Loucy (cell line): ENCODE measurements around the gene PCDHGA11.

Experiments used
- H2AFZ ChIP-seq: fragments of 200-600 bp; sonication (generic); 2 replicates; pipeline ENCODE4 v1.6.0; 2016; ENCODE audit warnings: antibody characterized with exemption, mild to moderate bottlenecking, low read length, moderate library complexity
- H3F3A ChIP-seq: fragments of 200-600 bp; 2 replicates; pipeline ENCODE4 v1.6.0; 2016; ENCODE audit warnings: antibody characterized with exemption, low read depth, mild to moderate bottlenecking
- H3K27me3 ChIP-seq: fragments of 200-600 bp; sonication (generic); 2 replicates; pipeline ENCODE4 v1.6.1; 2014; ENCODE audit warnings: low read length, mild to moderate bottlenecking; ENCODE audit not compliant: insufficient read depth, poor library complexity, severe bottlenecking
- H3K36me3 ChIP-seq: fragments of 200-600 bp; sonication (generic); 2 replicates; pipeline ENCODE4 v1.6.1; 2016; ENCODE audit warnings: low read length; ENCODE audit not compliant: insufficient read depth
- H3K4me1 ChIP-seq: fragments of 200-600 bp; sonication (generic); 2 replicates; pipeline ENCODE4 v1.5.1; 2014; ENCODE audit warnings: low read length, mild to moderate bottlenecking; ENCODE audit not compliant: insufficient read depth, poor library complexity, severe bottlenecking
- H3K4me2 ChIP-seq: fragments of 200-600 bp; sonication (generic); 2 replicates; pipeline ENCODE4 v1.6.0; 2014; ENCODE audit warnings: antibody characterized with exemption, low read length, low read depth, mild to moderate bottlenecking; ENCODE audit not compliant: poor library complexity, severe bottlenecking
- H3K4me3 ChIP-seq: fragments of 200-600 bp; sonication (generic); 2 replicates; pipeline ENCODE4 v1.5.1; 2014; ENCODE audit warnings: low read length, mild to moderate bottlenecking, mixed read lengths; ENCODE audit not compliant: poor library complexity, severe bottlenecking
- H3K79me2 ChIP-seq: fragments of 200-600 bp; sonication (generic); 2 replicates; pipeline ENCODE4 v1.6.1; 2014; ENCODE audit warnings: low read length; ENCODE audit not compliant: insufficient read depth
- H3K9ac ChIP-seq: fragments of 200-600 bp; sonication (generic); 2 replicates; pipeline ENCODE4 v1.6.0; 2014; ENCODE audit warnings: mild to moderate bottlenecking, low read depth, low read length, moderate library complexity; ENCODE audit not compliant: poor library complexity, severe bottlenecking
- H3K9me2 ChIP-seq: fragments of 200-600 bp; sonication (generic); replicated peaks from 2 replicates; pipeline ENCODE4 v1.6.1; 2016; ENCODE audit warnings: low read depth, low read length, mixed read lengths
- H3K9me3 ChIP-seq: fragments of 200-600 bp; sonication (generic); 2 replicates; pipeline ENCODE4 v1.6.1; 2014; ENCODE audit warnings: mild to moderate bottlenecking, antibody characterized with exemption, low read length, low read depth; ENCODE audit not compliant: insufficient read depth
- H4K20me1 ChIP-seq: fragments of 200-600 bp; sonication (generic); 2 replicates; pipeline ENCODE4 v1.6.0; 2014; ENCODE audit warnings: antibody characterized with exemption, low read length, mild to moderate bottlenecking; ENCODE audit not compliant: insufficient read depth, poor library complexity, severe bottlenecking
- EZH2phosphoT487 ChIP-seq: fragments of 200-600 bp; IDR thresholded peaks from 2 replicates; pipeline ENCODE4 v1.6.1; 2018; ENCODE audit warnings: antibody characterized with exemption, mild to moderate bottlenecking, moderate library complexity, borderline replicate concordance
- TF ChIP-seq, protein P1 (sequence below): fragments of 200-600 bp; sonication (generic); conservative IDR thresholded peaks from 2 replicates; pipeline ENCODE4 v1.5.1; 2014; ENCODE audit warnings: mild to moderate bottlenecking, antibody characterized with exemption, low read length

PCDHGA11 gene

DNA sequence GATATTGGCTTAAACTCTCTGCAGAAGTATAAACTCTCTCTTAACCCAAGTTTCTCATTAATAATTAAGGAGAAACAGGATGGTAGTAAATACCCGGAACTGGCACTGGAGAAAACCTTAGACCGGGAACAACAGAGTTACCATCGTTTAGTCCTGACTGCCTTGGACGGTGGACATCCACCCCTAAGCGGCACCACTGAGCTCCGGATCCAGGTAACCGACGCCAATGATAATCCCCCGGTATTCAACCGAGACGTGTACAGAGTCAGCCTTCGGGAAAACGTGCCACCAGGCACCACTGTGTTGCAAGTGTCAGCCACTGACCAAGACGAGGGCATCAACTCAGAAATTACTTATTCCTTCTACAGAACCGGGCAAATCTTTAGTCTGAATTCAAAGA is 22.2 kb upstream of the PCDHGA11 start:
- H3K4me2 ChIP-seq: no peak overlapping the region
- no peaks in the 10 kb centered on the region for H3K27me3 ChIP-seq
- no peak overlapping the region for H3K9ac ChIP-seq
- no peak for TF ChIP-seq EZH2phosphoT487
- TF ChIP-seq, protein P1, sequence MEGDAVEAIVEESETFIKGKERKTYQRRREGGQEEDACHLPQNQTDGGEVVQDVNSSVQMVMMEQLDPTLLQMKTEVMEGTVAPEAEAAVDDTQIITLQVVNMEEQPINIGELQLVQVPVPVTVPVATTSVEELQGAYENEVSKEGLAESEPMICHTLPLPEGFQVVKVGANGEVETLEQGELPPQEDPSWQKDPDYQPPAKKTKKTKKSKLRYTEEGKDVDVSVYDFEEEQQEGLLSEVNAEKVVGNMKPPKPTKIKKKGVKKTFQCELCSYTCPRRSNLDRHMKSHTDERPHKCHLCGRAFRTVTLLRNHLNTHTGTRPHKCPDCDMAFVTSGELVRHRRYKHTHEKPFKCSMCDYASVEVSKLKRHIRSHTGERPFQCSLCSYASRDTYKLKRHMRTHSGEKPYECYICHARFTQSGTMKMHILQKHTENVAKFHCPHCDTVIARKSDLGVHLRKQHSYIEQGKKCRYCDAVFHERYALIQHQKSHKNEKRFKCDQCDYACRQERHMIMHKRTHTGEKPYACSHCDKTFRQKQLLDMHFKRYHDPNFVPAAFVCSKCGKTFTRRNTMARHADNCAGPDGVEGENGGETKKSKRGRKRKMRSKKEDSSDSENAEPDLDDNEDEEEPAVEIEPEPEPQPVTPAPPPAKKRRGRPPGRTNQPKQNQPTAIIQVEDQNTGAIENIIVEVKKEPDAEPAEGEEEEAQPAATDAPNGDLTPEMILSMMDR: no peak
- H4K20me1 ChIP-seq: no peaks in the 10 kb centered on the region
- H3K4me1 ChIP-seq: no peaks in the 10 kb centered on the region
- no peaks in the 10 kb centered on the region for H3K36me3 ChIP-seq
- no peak overlapping the region for H2AFZ ChIP-seq
- H3K4me3 ChIP-seq: no peak overlapping the region
- no peaks in the 10 kb centered on the region for H3K9me2 ChIP-seq
- H3K79me2 ChIP-seq: no peaks in the 10 kb centered on the region
- no peaks in the 10 kb centered on the region for H3K9me3 ChIP-seq
- H3F3A ChIP-seq: no peaks in the 10 kb centered on the region

DNA sequence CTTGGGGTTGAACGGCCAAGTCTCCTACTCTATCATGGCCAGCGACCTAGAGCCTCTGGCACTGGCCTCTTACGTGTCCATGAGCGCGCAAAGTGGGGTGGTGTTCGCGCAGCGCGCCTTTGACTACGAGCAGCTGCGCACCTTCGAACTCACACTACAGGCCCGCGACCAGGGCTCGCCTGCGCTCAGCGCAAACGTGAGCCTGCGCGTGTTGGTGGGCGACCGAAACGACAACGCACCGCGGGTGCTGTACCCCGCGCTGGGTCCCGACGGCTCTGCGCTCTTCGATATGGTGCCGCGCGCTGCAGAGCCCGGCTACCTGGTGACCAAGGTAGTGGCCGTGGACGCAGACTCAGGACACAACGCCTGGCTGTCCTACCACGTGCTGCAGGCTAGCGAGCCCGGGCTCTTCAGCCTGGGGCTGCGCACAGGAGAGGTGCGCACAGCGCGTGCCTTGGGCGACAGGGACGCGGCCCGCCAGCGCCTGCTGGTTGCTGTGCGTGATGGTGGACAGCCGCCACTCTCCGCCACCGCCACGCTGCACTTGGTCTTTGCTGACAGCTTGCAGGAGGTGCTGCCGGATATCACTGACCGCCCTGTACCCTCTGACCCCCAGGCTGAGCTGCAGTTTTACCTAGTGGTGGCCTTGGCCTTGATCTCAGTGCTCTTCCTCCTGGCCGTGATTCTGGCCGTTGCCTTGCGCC is 21.1 kb upstream of the PCDHGA11 start:
- H3K9me2 ChIP-seq: no peaks in the 10 kb centered on the region
- no peak for TF ChIP-seq EZH2phosphoT487
- TF ChIP-seq, protein P1: no peak
- H3K9ac ChIP-seq: no peak overlapping the region
- no peak overlapping the region for H3K4me3 ChIP-seq
- no peaks in the 10 kb centered on the region for H3K27me3 ChIP-seq
- no peak overlapping the region for H2AFZ ChIP-seq
- no peaks in the 10 kb centered on the region for H3K79me2 ChIP-seq
- H4K20me1 ChIP-seq: no peaks in the 10 kb centered on the region
- no peaks in the 10 kb centered on the region for H3F3A ChIP-seq
- no peak overlapping the region for H3K4me2 ChIP-seq
- H3K4me1 ChIP-seq: no peaks in the 10 kb centered on the region
- H3K9me3 ChIP-seq: no peaks in the 10 kb centered on the region
- H3K36me3 ChIP-seq: no peaks in the 10 kb centered on the region

DNA sequence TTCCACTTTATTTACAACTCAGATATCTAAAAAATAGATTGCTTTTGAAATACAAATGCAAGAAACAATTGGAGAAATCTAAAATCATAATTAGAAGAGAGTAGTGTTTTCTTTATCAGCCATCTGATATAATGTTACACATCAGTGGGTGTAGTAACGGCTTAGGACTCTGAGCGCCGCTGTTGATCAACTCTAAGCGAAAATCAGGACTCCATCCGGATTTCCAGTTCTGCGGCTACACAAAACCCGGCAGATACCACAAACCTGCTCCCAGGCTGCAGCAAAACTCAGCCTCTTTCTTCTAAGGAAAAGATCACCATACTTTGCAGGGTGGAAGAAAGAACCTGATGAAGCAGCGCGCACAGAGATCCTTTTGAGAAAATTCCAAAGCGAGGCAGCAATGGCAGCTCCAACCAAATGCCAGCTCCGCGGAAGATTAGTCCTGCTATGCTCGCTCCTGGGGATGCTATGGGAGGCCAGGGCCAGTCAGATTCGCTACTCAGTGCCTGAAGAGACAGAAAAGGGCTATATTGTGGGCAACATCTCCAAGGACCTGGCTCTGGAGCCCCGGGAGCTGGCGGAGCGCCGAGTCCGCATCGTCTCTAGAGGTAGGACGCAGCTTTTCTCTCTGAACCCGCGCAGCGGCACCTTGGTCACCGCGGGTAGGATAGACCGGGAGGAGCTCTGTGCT is 18.2 kb upstream of the PCDHGA11 start, which contains the start of gene PCDHGA9:
Gene PCDHGA9, plus strand, starts transcription at position 226 of the 691 bp plus-strand sequence. Its CDS starts 175 bp downstream, at position 401.
- Histone ChIP-seq H3K36me3 (no peaks in the 10 kb centered on the region), H3F3A (no peaks in the 10 kb centered on the region), H3K4me3 (no peak within 1 kb of the TSS), H3K4me1 (no peaks in the 10 kb centered on the region), H3K9ac (no peak within 1 kb of the TSS), H3K4me2 (no peak within 1 kb of the TSS), H4K20me1 (no peaks in the 10 kb centered on the region), H3K9me3 (no peaks in the 10 kb centered on the region), H3K79me2 (no peaks in the 10 kb centered on the region), H3K9me2 (no peaks in the 10 kb centered on the region), H3K27me3 (no peaks in the 10 kb centered on the region), H2AFZ (no peak within 1 kb of the TSS)
- TF ChIP-seq, protein P1: peak; percentile 36
- TF ChIP-seq EZH2phosphoT487: no peak
